ENCODE results near the gene FAM168B.

- TF ChIP-seq, protein P1, sequence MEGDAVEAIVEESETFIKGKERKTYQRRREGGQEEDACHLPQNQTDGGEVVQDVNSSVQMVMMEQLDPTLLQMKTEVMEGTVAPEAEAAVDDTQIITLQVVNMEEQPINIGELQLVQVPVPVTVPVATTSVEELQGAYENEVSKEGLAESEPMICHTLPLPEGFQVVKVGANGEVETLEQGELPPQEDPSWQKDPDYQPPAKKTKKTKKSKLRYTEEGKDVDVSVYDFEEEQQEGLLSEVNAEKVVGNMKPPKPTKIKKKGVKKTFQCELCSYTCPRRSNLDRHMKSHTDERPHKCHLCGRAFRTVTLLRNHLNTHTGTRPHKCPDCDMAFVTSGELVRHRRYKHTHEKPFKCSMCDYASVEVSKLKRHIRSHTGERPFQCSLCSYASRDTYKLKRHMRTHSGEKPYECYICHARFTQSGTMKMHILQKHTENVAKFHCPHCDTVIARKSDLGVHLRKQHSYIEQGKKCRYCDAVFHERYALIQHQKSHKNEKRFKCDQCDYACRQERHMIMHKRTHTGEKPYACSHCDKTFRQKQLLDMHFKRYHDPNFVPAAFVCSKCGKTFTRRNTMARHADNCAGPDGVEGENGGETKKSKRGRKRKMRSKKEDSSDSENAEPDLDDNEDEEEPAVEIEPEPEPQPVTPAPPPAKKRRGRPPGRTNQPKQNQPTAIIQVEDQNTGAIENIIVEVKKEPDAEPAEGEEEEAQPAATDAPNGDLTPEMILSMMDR (conservative IDR thresholded peaks at IDR 0.05 in 1 of 2, IDR thresholded peaks at IDR 0.05 in 1 of 2; ENCODE audit: extremely low read depth in 1 of 2, insufficient read depth in 1 of 2, low read depth in 1 of 2, low read length in 2 of 2) = no peak
- no peak for TF ChIP-seq EZH2 (IDR thresholded peaks at IDR 0.05; ENCODE audit: borderline replicate concordance, low read length)
These were observed 58.9 kb downstream of the FAM168B start for GRCh38 chr2:131034122-131035051.
